ENCODE data around the gene WDR59.

The WDR59 gene

DNA sequence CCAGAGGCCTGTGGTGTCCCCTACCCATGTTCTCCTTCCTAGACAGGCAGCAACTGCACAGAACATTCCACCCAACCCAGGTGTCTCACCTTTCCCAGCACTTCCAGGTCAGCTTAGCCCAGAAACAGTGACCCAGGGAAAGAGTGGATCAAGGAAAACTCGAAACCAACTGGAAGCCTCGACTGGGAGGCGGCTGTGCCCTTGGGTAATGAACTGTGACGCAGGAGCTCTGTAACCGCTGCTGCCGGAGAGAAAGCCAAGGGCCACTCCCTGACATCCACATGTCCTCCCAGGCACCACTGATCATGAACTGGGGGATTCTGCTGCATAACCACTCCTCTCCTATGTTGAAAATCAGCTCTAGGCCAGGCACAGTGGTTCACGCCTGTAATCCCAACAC lies 34.4 kb downstream of the WDR59 start:
- no peak for TF ChIP-seq GATA2 (IDR thresholded peaks at IDR 0.05; ENCODE audit: low read depth, low read length)
- no peak for TF ChIP-seq GATA3 (IDR thresholded peaks at IDR 0.05; ENCODE audit: low read depth, low read length)

DNA sequence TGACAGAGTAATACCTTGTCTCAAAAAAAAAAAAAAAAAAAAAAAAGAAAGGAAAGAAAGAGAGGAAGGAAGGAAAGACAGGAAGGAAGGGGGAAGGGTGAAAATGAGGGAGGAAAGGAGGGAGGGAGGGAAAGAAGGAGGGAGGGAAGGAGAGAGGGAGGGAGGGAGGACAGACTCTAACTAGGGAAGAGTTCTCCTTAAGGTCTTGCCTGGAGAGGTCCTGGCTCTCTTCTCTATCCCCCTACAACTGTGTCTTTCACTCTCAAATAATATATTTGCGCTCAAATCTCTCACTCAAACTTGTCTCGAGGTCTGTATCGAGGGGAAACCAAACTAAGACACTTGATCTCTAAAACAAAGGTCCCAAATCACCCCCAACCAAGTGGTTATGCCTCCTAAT lies 35.6 kb downstream of the WDR59 start:
- no peak for TF ChIP-seq GATA2 (IDR thresholded peaks at IDR 0.05; ENCODE audit: low read depth, low read length)
- TF ChIP-seq GATA3 (IDR thresholded peaks at IDR 0.05; ENCODE audit: low read depth, low read length): no peak

DNA sequence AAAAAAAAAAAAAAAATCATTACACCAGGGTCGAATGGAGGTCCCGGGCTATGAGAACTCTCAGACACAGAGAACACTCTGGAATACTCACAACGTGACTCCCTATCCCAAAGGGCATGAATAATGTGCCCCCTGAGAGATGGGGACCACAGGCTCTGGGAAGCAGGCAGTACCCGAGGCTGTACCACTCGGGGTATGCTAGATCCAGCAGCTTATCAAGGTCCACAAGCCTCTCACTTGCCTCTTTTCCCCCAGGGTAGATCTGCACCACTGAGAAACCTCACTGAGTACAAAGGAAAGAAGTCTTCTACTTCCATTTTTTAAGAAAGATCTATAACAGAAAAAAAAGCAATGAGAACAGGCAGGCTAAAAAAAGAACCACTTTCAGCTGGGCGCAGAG lies 40.5 kb downstream of the WDR59 start:
- no peak for TF ChIP-seq GATA3 (IDR thresholded peaks at IDR 0.05; ENCODE audit: low read depth, low read length)
- TF ChIP-seq GATA2 (IDR thresholded peaks at IDR 0.05; ENCODE audit: low read depth, low read length): no peak

DNA sequence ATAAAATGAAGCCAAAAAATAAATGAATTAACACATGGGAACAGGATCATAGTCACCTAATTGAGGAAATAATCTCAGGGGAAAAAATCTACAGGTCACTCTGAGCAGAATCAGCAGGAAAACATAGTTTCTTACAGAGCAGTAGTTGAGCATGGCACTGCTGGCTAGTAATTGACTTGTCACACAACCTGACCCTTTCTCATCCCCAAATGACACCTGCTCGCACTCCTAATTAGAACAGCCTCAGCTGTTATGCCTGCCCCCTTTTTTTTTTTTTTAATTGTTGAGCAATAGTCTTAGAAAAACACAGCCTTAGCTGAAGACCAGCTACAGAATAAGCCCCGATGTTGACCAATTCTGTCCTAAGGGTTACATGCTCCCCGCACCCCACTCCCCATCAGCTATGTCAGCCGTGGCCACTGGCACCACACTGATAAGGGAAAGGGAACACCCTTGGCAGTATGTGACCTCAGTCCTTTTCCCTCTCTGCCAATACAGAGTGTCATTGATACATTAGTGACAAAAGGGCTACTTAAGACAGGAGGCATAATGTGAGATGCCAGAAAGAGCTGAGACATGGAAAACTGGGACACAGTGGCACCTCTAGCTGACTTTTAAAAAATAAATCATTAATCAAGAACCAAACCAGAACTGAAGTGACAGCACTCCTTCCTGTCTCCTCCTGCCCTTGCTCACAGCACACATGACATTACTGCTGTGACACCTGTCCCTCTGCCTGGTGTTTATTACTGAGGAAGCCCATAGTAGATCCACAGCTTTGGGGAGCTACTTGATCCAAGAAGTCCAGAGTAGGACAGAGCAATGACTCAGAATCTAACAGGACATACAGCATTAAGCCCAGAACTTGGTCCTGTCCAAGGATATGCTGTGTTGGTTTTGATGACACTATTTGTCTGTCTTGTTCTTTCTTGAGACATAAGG lies 41.7 kb downstream of the WDR59 start:
- TF ChIP-seq GATA3 (IDR thresholded peaks at IDR 0.05; ENCODE audit: low read depth, low read length): no peak
- no peak for TF ChIP-seq GATA2 (IDR thresholded peaks at IDR 0.05; ENCODE audit: low read depth, low read length)

DNA sequence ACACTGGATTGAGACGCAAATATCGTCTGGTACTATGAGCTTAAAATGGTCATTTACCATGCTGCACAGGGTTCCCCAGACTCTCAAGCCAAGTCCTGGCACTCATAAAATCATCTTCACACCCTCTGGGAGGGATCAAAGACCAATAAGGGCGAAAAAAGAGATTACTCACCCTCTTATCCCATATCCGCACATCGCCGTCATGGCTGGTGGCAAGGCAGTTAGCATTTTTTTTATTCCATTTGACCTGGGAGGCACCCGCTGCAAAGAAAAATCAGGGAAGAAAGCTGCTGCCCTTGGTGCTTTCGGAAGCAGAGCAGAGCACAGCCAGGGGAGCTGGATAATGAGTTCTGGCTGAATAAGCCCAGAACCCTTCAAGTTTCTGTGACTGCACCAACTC lies 42.4 kb downstream of the WDR59 start:
- TF ChIP-seq GATA2 (IDR thresholded peaks at IDR 0.05; ENCODE audit: low read depth, low read length) (no peak), GATA3 (IDR thresholded peaks at IDR 0.05; ENCODE audit: low read depth, low read length) (no peak)

DNA sequence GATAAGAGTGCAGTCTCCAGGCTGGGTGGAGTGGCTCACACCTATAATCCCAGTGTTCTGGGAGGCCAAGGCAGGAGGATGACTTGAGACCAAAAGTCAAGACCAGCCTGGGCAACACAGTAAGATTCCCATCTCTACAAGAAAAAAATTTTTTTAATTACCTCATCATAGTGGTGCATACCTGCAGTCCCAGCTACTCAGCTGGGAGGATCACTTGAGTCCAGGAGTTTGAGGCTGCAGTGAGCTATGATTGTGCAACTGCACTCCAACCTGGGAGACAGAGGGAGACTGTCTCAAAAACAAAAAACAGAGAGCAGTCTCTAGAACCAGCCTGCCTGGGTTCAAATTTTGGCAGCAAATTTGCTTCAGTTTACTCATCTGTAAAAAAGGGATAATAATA lies 45.2 kb downstream of the WDR59 start:
- TF ChIP-seq GATA2 (IDR thresholded peaks at IDR 0.05; ENCODE audit: low read depth, low read length) (no peak), GATA3 (IDR thresholded peaks at IDR 0.05; ENCODE audit: low read depth, low read length) (no peak)

DNA sequence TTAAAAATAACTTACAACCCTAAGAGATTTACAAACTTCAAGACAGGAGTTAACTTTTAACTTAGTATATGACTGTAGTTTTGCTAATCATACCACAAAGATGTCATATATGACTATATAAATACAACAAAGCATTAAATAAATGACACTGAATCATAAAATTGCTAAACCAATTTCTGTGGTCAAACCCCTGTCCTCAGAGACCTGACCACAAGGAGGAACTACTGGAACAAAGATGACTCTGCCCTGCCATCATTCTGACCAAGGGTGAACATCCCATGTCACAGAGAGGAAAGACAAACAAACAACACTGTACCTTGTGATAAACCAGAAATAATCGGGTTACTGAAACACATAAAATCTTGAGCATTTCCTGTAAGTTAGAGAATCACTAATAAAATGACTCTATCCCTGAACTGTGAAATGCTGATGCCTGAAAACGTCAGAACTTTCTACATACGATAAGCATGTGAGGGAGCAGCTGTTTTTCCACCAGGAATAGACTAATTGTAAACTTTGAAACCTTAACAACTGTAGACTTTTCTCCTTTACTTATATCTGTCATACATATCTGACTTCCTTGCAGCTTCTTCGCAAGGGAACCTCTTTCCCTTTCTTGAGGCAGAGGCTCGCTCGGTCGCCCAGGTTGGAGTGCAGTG lies 47.9 kb downstream of the WDR59 start:
- TF ChIP-seq GATA3 (IDR thresholded peaks at IDR 0.05; ENCODE audit: low read depth, low read length) (no peak), GATA2 (IDR thresholded peaks at IDR 0.05; ENCODE audit: low read depth, low read length) (no peak)

DNA sequence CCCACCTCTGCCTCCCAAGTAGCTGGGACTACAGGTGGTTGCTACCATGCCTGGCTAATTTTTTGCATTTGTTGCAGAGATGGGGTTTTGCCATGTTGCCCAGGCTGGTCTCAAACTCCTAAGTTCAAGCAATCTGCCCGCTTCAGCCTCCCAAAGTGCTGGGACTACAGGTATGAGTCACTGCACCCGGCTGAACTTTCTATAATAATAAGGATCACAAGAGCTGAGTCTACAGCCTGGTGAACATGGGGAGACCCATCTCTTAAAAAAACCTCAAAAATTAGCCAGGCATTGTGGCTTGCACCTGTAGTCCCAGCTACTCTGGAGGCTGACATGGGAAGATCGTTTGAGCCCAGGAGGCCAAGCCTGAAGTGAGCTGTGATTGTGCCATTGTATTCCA lies 53.5 kb downstream of the WDR59 start:
- no peak for TF ChIP-seq GATA2 (IDR thresholded peaks at IDR 0.05; ENCODE audit: low read depth, low read length)
- TF ChIP-seq GATA3 (IDR thresholded peaks at IDR 0.05; ENCODE audit: low read depth, low read length): no peak

DNA sequence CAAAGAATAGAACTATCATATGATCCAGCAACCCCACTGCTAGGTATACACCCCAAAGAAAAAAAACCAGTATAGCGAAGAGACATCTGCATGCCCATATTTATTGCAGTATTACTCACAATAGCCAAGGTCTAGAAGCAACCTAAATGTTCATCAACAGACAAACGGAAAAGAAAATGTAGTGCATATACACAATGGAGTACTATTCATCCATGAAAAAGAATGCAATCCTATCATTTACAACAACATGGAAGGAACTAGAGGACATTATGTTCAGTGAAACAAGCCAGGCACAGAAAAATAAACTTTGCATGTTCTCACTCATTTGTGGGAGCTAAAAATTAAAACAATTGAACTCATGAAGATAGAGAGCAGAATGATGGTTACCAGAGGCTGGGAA lies 55.3 kb downstream of the WDR59 start:
- no peak for TF ChIP-seq GATA3 (IDR thresholded peaks at IDR 0.05; ENCODE audit: low read depth, low read length)
- no peak for TF ChIP-seq GATA2 (IDR thresholded peaks at IDR 0.05; ENCODE audit: low read depth, low read length)

DNA sequence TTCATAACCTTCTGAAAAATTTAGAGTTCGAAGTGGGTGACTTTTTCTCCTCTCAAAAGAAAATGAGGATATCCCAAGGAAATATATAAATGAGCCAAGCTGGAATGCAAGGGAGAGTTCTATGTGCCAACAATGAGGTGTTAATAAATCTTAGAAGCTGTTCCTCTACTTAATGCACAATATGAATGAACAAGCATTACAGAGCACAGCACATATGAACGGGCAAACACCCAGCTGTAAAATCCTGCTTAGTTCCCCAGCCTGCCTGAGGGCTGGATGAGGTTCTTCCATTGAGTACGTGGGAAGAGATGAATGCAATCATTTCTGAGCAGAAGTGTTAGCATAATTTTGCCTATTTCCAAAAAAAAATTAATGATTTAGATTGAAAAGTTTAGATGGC lies 58.1 kb downstream of the WDR59 start:
- TF ChIP-seq GATA2 (IDR thresholded peaks at IDR 0.05; ENCODE audit: low read depth, low read length): no peak
- TF ChIP-seq GATA3 (IDR thresholded peaks at IDR 0.05; ENCODE audit: low read depth, low read length): no peak

DNA sequence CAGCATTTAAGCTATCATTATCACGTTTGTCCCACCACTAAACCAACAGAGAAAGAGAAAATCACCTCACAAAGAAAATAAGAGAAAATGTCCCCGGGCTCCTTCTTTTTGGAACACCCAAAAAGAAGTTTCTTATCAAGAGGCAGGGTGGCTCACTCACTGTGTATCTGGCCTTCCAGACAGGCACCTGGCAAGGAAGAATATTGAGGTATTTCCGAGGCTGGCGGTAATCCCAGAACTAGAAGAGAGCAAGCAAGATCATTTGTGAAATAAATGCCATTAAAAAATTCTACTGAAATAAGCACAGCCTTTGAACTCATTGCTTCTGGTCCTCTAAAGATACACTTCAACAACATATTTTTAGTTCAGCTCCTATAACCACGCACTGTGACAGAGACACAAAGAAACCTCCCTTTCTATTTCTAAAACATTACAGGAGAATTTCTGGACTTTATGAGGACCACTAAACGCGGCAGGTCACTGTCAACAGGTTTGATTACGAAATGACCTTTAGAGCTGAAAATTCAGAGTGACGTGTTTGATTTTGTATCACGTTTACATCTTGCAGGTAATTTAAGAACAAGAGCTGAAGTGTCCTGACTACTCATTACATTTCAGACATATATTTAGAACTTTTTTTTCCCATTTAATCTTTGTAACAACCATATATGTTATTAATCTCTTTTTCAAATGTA lies 61.0 kb downstream of the WDR59 start:
- TF ChIP-seq GATA3 (IDR thresholded peaks at IDR 0.05; ENCODE audit: low read depth, low read length) (no peak), GATA2 (IDR thresholded peaks at IDR 0.05; ENCODE audit: low read depth, low read length) (no peak)

DNA sequence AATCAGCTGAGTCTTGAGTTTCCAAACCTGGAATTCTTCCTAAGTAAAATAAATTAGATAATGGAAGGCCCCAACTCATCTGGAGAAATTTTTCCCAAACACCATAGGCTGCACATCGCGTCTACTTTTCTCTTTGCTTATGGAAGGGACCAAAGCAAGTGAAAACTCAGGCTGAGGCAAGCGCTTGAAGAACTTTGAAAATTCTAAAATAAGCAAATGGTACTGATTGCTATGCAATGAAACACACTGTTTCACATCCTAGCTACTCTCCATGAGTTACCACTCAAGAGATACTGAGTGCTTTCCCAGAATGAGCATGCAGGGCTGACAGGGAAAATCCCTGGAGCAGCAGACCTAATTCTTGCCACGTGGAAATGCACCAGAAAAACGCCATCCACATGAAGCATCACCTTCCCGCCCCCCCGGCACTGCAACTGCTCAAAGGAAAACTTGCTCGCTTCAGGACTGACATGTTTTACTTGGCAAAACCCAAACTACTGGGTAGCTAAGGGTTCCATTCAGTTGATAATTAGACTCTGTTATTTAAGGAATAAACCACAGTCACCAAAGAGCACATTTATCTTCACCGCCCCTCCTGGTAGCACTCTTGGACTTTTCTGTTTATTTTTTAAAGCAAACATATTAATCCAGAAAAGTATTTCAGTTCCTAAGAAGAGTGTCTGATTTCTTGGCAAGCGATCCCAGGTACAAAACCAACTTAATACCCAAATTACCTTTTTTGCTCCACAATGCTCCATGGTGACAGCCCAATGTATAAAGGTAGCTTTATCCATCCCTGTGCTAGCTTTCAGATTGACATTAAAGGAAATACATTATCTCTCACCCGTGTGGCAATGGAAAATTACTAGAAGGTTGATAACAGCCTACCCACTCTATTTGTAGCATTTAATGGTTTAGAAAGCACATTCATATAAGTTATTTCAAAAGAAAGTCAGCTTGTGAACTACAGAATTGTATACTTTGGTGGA lies 62.5 kb downstream of the WDR59 start:
- TF ChIP-seq GATA2 (IDR thresholded peaks at IDR 0.05; ENCODE audit: low read depth, low read length) (no peak), GATA3 (IDR thresholded peaks at IDR 0.05; ENCODE audit: low read depth, low read length) (no peak)

DNA sequence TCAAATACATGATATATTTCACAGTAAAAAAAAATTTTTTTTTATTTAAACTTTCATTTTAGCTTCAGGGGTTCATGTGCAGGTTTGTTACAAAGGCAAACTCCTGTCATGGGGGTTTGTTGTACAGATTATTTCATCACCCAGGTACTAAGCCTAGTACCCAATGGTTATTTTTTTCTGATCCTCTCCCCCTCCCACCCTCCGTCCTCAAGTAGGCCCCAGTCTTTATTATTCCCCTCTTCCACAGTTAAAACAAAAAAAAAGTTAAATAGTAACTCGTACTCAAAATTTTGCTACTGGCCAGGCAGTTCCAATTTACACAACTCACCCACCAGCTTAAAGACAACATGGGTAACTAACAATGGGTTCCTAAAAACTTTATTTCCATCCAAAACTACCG lies 63.9 kb downstream of the WDR59 start:
- no peak for TF ChIP-seq GATA3 (IDR thresholded peaks at IDR 0.05; ENCODE audit: low read depth, low read length)
- TF ChIP-seq GATA2 (IDR thresholded peaks at IDR 0.05; ENCODE audit: low read depth, low read length): no peak
